ENCODE results near the gene ZDHHC24.

Gene ZDHHC24

DNA sequence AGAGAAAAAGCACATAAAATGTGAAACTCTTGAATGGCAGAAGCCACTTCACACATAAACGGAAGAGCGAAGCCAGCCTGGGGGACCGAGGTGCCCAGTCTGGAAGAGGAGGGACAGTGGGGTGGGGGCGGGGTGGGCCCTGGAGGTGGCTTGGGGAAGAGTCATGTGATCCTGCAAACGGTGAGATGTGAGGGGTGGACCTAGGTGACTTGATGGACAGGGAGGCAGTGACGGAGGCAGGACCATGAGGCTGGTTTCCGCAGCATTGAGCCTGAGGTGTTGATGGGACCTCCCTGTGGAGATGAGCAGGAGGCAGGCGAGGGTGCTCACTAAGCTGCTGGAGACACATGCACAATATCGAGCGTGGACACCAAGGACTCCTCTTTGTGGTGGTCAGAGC is 16.8 kb downstream of the ZDHHC24 start:
- H3K4me3 ChIP-seq (ENCODE audit: control insufficient read depth, low read depth, low read length), result no peak overlapping the region
- DNase-seq (ENCODE audit: low read depth), result no peak
- TF ChIP-seq, protein P1, sequence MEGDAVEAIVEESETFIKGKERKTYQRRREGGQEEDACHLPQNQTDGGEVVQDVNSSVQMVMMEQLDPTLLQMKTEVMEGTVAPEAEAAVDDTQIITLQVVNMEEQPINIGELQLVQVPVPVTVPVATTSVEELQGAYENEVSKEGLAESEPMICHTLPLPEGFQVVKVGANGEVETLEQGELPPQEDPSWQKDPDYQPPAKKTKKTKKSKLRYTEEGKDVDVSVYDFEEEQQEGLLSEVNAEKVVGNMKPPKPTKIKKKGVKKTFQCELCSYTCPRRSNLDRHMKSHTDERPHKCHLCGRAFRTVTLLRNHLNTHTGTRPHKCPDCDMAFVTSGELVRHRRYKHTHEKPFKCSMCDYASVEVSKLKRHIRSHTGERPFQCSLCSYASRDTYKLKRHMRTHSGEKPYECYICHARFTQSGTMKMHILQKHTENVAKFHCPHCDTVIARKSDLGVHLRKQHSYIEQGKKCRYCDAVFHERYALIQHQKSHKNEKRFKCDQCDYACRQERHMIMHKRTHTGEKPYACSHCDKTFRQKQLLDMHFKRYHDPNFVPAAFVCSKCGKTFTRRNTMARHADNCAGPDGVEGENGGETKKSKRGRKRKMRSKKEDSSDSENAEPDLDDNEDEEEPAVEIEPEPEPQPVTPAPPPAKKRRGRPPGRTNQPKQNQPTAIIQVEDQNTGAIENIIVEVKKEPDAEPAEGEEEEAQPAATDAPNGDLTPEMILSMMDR (conservative IDR thresholded peaks at IDR 0.05; ENCODE audit: control insufficient read depth, insufficient read depth, low read depth, low read length), result no peak

DNA sequence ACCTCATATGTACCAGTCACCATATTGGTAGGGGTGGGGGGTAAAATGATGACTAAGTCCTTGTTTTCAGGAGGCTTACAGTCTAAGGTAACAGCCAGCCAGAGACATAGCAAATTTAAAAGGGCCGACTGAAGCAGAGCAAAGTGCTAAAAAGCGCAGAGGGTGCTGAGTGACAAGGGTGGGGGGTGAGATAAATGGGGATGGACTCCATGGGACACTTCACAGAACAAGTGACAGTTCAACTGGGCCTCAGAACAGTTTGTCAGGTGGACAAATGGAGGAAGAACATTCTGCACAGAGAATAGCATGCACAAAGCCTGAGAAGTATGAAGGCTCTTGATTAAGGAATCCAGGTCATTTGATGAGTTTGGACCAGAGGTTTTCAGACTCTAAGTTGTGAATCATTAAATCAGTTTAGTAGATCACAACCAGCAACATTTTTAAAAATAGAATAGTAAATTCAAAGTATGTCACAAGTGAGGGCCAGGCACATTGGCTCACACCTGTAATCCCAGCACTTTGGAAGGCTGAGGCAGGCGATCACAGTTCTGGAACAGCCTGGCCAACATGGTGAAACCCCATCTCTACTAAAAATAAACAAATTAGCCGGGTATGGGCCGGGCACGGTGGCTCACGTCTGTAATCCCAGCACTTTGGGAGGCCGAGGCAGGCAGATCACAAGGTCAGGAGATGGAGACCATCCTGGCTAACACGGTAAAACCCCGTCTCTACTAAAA is 21.4 kb downstream of the ZDHHC24 start:
- H3K4me3 ChIP-seq (ENCODE audit: control insufficient read depth, low read depth, low read length), result no peak overlapping the region
- TF ChIP-seq, protein P1 (conservative IDR thresholded peaks at IDR 0.05; ENCODE audit: control insufficient read depth, insufficient read depth, low read depth, low read length), result no peak

DNA sequence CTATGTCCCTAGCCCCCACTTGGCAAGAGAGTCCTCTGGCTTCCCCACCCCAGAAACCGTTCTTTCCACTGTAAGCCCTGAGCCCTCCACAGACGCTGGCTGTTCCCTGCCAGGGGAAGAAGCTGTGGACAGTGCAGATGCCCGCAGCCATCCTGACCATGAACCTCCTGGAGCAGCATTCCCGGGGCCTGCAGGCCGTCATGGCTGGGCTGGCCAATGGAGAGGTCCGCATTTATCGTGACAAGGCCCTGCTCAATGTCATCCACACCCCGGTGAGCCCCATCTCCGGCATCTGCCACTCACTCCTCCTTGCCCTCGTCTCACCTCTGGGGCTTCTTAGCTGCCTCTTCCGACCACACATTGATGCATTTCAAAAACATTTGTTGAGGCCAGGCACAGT is 22.2 kb downstream of the ZDHHC24 start:
- DNase-seq (ENCODE audit: low read depth), result no peak
- no peak overlapping the region for H3K4me3 ChIP-seq (ENCODE audit: control insufficient read depth, low read depth, low read length)
- TF ChIP-seq, protein P1 (conservative IDR thresholded peaks at IDR 0.05; ENCODE audit: control insufficient read depth, insufficient read depth, low read depth, low read length), result no peak

More for the DNA sequence above, 21.4 kb downstream of the ZDHHC24 start:
- no peak for DNase-seq (ENCODE audit: low read depth)

DNA sequence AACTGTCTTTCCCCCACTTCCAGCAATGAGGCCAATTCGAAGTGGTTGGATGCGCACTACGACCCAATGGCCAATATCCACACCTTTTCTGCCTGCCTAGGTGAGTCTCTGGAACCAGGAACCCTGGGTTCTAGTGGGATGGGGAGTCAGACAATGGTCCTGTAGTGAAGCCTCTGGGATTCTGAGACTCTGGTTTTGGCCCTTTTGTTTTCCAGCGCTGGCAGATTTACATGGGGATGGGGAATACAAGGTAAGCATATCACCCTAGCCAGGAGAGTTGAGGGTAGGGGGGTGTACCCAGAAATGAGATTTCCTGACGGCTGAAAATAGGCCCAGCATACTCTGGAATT is 34.9 kb downstream of the ZDHHC24 start:
- TF ChIP-seq, protein P1 (conservative IDR thresholded peaks at IDR 0.05; ENCODE audit: control insufficient read depth, insufficient read depth, low read depth, low read length), result no peak

DNA sequence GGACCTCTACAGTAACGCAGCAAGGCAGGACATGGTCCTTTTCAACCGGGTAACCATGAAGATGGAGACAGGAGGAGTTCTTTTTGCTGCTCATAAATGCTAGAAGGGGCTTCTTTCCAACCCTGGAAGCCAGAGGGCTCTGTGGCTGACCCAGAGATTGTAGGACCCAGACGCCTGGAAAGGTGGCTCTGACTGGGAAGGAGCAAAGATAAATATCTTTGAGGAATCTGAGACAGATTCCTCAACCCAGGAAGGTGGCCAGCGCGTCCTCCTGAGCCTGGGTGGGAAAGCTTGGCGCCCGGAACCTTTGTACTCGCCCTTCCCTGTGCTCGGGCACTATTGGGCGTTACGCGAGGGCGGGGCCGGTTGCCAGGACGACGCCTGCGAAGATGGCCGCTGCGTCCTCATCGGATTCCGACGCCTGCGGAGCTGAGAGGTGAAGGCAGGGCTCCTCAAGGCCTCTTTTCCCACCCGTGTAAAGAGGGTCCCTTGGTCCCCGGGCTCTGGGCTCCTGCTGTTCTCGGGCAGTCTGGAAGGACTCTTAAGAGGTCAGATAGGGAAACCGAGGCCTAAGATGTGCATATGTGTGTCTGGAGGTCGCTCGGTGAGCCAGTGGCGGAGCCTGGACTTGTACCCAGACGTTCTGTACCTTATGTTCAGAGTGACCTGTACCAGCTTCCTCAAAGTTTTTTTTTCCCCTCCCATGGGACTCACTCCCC is 35.4 kb downstream of the ZDHHC24 start, which contains the start of gene BBS1:
Gene BBS1, plus strand, starts transcription at position 365 of the 719 bp plus-strand sequence. Its CDS starts 25 bp downstream, at position 390.
- TF ChIP-seq, protein P1 (conservative IDR thresholded peaks at IDR 0.05; ENCODE audit: control insufficient read depth, insufficient read depth, low read depth, low read length), result no peak
- peak; percentile 69 for DNase-seq (ENCODE audit: low read depth)
- peak within 1 kb of the TSS; percentile 99 for H3K4me3 ChIP-seq (ENCODE audit: control insufficient read depth, low read depth, low read length)

More for the DNA sequence above, 34.9 kb downstream of the ZDHHC24 start:
- H3K4me3 ChIP-seq (ENCODE audit: control insufficient read depth, low read depth, low read length), result peak overlapping the region; percentile 99
- no peak for DNase-seq (ENCODE audit: low read depth)

DNA sequence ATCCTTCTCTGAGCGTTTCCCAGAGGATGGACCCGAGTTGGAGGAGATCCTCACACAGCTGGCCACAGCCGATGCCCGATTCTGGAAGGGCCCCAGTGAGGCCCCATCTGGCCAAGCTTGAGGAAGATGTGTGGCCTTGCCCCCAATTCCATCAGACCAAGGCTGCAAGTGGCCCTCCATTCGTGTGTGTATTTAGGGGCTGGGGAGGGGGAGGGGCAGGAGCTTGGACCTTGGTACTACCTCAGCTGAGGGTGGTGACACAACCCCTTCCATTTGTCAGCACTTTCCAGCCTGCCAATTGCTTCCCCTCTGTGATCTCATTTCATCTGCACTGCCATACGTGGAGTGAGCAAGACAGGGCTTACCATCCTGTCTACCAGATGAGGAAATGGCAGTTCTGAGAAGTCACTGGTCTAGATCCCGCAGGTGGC is 36.7 kb downstream of the ZDHHC24 start:
- DNase-seq (ENCODE audit: low read depth), result peak; percentile 2
- H3K4me3 ChIP-seq (ENCODE audit: control insufficient read depth, low read depth, low read length), result no peak overlapping the region
- TF ChIP-seq, protein P1 (conservative IDR thresholded peaks at IDR 0.05; ENCODE audit: control insufficient read depth, insufficient read depth, low read depth, low read length), result no peak

Measured in fibroblast of mammary gland (primary cell).